ENCODE measurements around the gene KCNQ1. TPM values are rescaled to one million over a fixed set of nuclear protein-coding genes. Genes with fewer than 3 reads are reported as not detected.

KCNQ1 gene
- total and polyA plus RNA-seq, 2 experiments from 2014 or later, result not detected

- no peak for DNase-seq
- Histone ChIP-seq H4K20me1 (ENCODE audit: insufficient read depth) (no peaks in the 10 kb centered on the region), H2AFZ (no peak overlapping the region), H3F3A (ENCODE audit: insufficient read depth) (peaks cover 75% of the 10 kb centered on the region), H3K9me3 (ENCODE audit: low read depth) (peaks cover 22% of the 10 kb centered on the region), H3K4me1 (ENCODE audit: insufficient read depth) (no peaks in the 10 kb centered on the region), H3K79me2 (ENCODE audit: insufficient read depth) (no peaks in the 10 kb centered on the region), H3K27me3 (replicated peaks; ENCODE audit: insufficient read depth) (0 out of 2 replicates have a peak, but pooled peaks cover 3% of the 10 kb centered on the region), H3K9me2 (ENCODE audit: insufficient read depth) (no peaks in the 10 kb centered on the region), H3K36me3 (ENCODE audit: low read depth) (no peaks in the 10 kb centered on the region), H3K4me3 (no peak overlapping the region), H3K27ac (no peak overlapping the region), H3K9ac (no peak overlapping the region), H3K4me2 (ENCODE audit: unreplicated experiment) (no peak overlapping the region)
- in situ Hi-C loops (cut with MboI), result no loop called here
- WGBS, 2 experiments (ENCODE audit: low coverage in 1 of 2, low lambda C conversion rate in 2 of 2, missing lambda C conversion rate in 2 of 2), result 41 to 50% methylated on average over 3 of the region's 3 CpGs
- TF ChIP-seq EZH2phosphoT487 (IDR thresholded peaks at IDR 0.05; ENCODE audit: insufficient read depth, low read depth), result no peak
Observed at GRCh38 chr11:2643746-2644145, 198.9 kb downstream of the KCNQ1 start.

- Histone ChIP-seq H3K9ac (no peak overlapping the region), H3K4me3 (no peak overlapping the region), H3K9me3 (ENCODE audit: low read depth) (peaks cover 24% of the 10 kb centered on the region), H3K9me2 (ENCODE audit: insufficient read depth) (no peaks in the 10 kb centered on the region), H3K79me2 (ENCODE audit: insufficient read depth) (no peaks in the 10 kb centered on the region), H3K36me3 (ENCODE audit: low read depth) (no peaks in the 10 kb centered on the region), H3K4me1 (ENCODE audit: insufficient read depth) (no peaks in the 10 kb centered on the region), H3K4me2 (ENCODE audit: unreplicated experiment) (no peak overlapping the region), H4K20me1 (ENCODE audit: insufficient read depth) (no peaks in the 10 kb centered on the region), H3K27ac (no peak overlapping the region), H2AFZ (no peak overlapping the region), H3F3A (ENCODE audit: insufficient read depth) (peaks cover 75% of the 10 kb centered on the region), H3K27me3 (replicated peaks; ENCODE audit: insufficient read depth) (0 out of 2 replicates have a peak, but pooled peaks cover 3% of the 10 kb centered on the region)
- no peak for DNase-seq
- 69 to 75% methylated on average over 4 of the region's 4 CpGs for WGBS, 2 experiments (ENCODE audit: low coverage in 1 of 2, low lambda C conversion rate in 2 of 2, missing lambda C conversion rate in 2 of 2)
- in situ Hi-C loops (cut with MboI), result no loop called here
- no peak for TF ChIP-seq EZH2 (IDR thresholded peaks at IDR 0.05; ENCODE audit: insufficient read depth, poor library complexity, severe bottlenecking)
- no peak for TF ChIP-seq EZH2phosphoT487 (IDR thresholded peaks at IDR 0.05; ENCODE audit: insufficient read depth, low read depth)
Observed at GRCh38 chr11:2644844-2645778, 200.3 kb downstream of the KCNQ1 start.

GRCh38 chr11:2645779-2646118 is 200.9 kb downstream of the KCNQ1 start:
- H3K9ac ChIP-seq, result no peak overlapping the region
- no peak overlapping the region for H3K4me3 ChIP-seq
- no peak overlapping the region for H3K4me2 ChIP-seq (ENCODE audit: unreplicated experiment)
- H2AFZ ChIP-seq, result no peak overlapping the region
- H3K9me3 ChIP-seq (ENCODE audit: low read depth), result peaks cover 25% of the 10 kb centered on the region
- WGBS, 2 experiments (ENCODE audit: low coverage in 1 of 2, low lambda C conversion rate in 2 of 2, missing lambda C conversion rate in 2 of 2), result 59 to 75% methylated on average over 1 of the region's 1 CpG
- DNase-seq, result no peak
- in situ Hi-C loops (cut with MboI), result no loop called here
- H3K79me2 ChIP-seq (ENCODE audit: insufficient read depth), result no peaks in the 10 kb centered on the region
- no peaks in the 10 kb centered on the region for H3K36me3 ChIP-seq (ENCODE audit: low read depth)
- H3K27ac ChIP-seq, result no peak overlapping the region
- no peak for TF ChIP-seq EZH2phosphoT487 (IDR thresholded peaks at IDR 0.05; ENCODE audit: insufficient read depth, low read depth)
- TF ChIP-seq EZH2 (IDR thresholded peaks at IDR 0.05; ENCODE audit: insufficient read depth, poor library complexity, severe bottlenecking), result no peak
- 0 out of 2 replicates have a peak, but pooled peaks cover 3% of the 10 kb centered on the region for H3K27me3 ChIP-seq (replicated peaks; ENCODE audit: insufficient read depth)
- peaks cover 79% of the 10 kb centered on the region for H3F3A ChIP-seq (ENCODE audit: insufficient read depth)
- H3K9me2 ChIP-seq (ENCODE audit: insufficient read depth), result no peaks in the 10 kb centered on the region
- no peaks in the 10 kb centered on the region for H4K20me1 ChIP-seq (ENCODE audit: insufficient read depth)
- H3K4me1 ChIP-seq (ENCODE audit: insufficient read depth), result no peaks in the 10 kb centered on the region

GRCh38 chr11:2647167-2647566 is 202.4 kb downstream of the KCNQ1 start:
- 76 to 82% methylated on average over 1 of the region's 1 CpG for WGBS, 2 experiments (ENCODE audit: low coverage in 1 of 2, low lambda C conversion rate in 2 of 2, missing lambda C conversion rate in 2 of 2)
- H4K20me1 ChIP-seq (ENCODE audit: insufficient read depth), result no peaks in the 10 kb centered on the region
- H3K79me2 ChIP-seq (ENCODE audit: insufficient read depth), result no peaks in the 10 kb centered on the region
- H3K9me3 ChIP-seq (ENCODE audit: low read depth), result peaks cover 19% of the 10 kb centered on the region
- no peaks in the 10 kb centered on the region for H3K36me3 ChIP-seq (ENCODE audit: low read depth)
- peaks cover 69% of the 10 kb centered on the region for H3F3A ChIP-seq (ENCODE audit: insufficient read depth)
- no peak overlapping the region for H3K4me2 ChIP-seq (ENCODE audit: unreplicated experiment)
- H3K9me2 ChIP-seq (ENCODE audit: insufficient read depth), result no peaks in the 10 kb centered on the region
- no peak overlapping the region for H2AFZ ChIP-seq
- TF ChIP-seq EZH2 (IDR thresholded peaks at IDR 0.05; ENCODE audit: insufficient read depth, poor library complexity, severe bottlenecking) (no peak), EZH2phosphoT487 (IDR thresholded peaks at IDR 0.05; ENCODE audit: insufficient read depth, low read depth) (no peak)
- in situ Hi-C loops (cut with MboI), result no loop called here
- no peak for DNase-seq
- H3K27me3 ChIP-seq (replicated peaks; ENCODE audit: insufficient read depth), result 0 out of 2 replicates have a peak, but pooled peaks cover 3% of the 10 kb centered on the region
- H3K9ac ChIP-seq, result no peak overlapping the region
- H3K4me1 ChIP-seq (ENCODE audit: insufficient read depth), result no peaks in the 10 kb centered on the region
- no peak overlapping the region for H3K4me3 ChIP-seq
- H3K27ac ChIP-seq, result no peak overlapping the region
